H1 (cell line): Measurements from ENCODE around the gene DSG2. TPM values are rescaled to one million over a fixed set of nuclear protein-coding genes. Genes with fewer than 3 reads are reported as not detected.

ENCODE experiments used
- SP4 ChIP-seq: IDR thresholded peaks from 2 replicates; pipeline ENCODE4 v1.6.1; 2012; ENCODE audit warnings: low read length, inconsistent platforms
- polyA plus RNA-seq, 7 experiments: library from polyadenylated mRNA; depleted of rRNA in 3 of 7; stranded (reverse) in 5 of 7; unstranded in 2 of 7; fragments of >200 nt in 5 of 7; fragments of 200-250 nt in 2 of 7; gene quantifications; 1 replicate in 5 of 7; 2 replicates in 1 of 7; 4 replicates in 1 of 7; pipeline versions ENCODE4 v1.2.1 to v1.2.3, GENCODE V29; 2011 to 2013; ENCODE audit warnings: missing spikeins in 2 of 7, mixed read lengths in 2 of 7
- total RNA-seq: library from RNA; stranded (reverse); fragmentation: NEBNext Ultra II Directional; extraction: Animal tissue kit (Norgen Biotek cat#: 25700); gene quantifications from 2 replicates; pipeline ENCODE4 v1.2.1, GENCODE V29; 2021
- TF ChIP-seq, protein P1 (sequence below): fragments of 300-600 bp; sonication (generic); IDR thresholded peaks from 2 replicates; pipeline ENCODE4 v1.7.1; 2012; ENCODE audit warnings: low read length, moderate library complexity, mild to moderate bottlenecking, inconsistent platforms; ENCODE audit not compliant: insufficient replicate concordance

DSG2 gene
- total and polyA plus RNA-seq, 2 of the 8 experiments (the other 6 are each of a cell fraction or from before 2014, with no cell fraction given), result 60.1 to 144 TPM

DNA sequence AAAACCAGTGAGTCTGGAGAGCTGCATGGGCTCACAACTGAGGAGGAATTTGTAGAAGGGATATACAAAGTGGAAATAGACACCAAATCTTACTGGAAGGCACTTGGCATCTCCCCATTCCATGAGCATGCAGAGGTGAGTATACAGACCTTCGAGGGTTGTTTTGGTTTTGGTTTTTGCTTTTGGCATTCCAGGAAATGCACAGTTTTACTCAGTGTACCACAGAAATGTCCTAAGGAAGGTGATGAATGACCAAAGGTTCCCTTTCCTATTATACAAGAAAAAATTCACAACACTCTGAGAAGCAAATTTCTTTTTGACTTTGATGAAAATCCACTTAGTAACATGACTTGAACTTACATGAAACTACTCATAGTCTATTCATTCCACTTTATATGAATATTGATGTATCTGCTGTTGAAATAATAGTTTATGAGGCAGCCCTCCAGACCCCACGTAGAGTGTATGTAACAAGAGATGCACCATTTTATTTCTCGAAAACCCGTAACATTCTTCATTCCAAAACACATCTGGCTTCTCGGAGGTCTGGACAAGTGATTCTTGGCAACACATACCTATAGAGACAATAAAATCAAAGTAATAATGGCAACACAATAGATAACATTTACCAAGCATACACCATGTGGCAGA, 97.3 kb downstream of the DSG2 start (continued):
- TF ChIP-seq, protein P1, sequence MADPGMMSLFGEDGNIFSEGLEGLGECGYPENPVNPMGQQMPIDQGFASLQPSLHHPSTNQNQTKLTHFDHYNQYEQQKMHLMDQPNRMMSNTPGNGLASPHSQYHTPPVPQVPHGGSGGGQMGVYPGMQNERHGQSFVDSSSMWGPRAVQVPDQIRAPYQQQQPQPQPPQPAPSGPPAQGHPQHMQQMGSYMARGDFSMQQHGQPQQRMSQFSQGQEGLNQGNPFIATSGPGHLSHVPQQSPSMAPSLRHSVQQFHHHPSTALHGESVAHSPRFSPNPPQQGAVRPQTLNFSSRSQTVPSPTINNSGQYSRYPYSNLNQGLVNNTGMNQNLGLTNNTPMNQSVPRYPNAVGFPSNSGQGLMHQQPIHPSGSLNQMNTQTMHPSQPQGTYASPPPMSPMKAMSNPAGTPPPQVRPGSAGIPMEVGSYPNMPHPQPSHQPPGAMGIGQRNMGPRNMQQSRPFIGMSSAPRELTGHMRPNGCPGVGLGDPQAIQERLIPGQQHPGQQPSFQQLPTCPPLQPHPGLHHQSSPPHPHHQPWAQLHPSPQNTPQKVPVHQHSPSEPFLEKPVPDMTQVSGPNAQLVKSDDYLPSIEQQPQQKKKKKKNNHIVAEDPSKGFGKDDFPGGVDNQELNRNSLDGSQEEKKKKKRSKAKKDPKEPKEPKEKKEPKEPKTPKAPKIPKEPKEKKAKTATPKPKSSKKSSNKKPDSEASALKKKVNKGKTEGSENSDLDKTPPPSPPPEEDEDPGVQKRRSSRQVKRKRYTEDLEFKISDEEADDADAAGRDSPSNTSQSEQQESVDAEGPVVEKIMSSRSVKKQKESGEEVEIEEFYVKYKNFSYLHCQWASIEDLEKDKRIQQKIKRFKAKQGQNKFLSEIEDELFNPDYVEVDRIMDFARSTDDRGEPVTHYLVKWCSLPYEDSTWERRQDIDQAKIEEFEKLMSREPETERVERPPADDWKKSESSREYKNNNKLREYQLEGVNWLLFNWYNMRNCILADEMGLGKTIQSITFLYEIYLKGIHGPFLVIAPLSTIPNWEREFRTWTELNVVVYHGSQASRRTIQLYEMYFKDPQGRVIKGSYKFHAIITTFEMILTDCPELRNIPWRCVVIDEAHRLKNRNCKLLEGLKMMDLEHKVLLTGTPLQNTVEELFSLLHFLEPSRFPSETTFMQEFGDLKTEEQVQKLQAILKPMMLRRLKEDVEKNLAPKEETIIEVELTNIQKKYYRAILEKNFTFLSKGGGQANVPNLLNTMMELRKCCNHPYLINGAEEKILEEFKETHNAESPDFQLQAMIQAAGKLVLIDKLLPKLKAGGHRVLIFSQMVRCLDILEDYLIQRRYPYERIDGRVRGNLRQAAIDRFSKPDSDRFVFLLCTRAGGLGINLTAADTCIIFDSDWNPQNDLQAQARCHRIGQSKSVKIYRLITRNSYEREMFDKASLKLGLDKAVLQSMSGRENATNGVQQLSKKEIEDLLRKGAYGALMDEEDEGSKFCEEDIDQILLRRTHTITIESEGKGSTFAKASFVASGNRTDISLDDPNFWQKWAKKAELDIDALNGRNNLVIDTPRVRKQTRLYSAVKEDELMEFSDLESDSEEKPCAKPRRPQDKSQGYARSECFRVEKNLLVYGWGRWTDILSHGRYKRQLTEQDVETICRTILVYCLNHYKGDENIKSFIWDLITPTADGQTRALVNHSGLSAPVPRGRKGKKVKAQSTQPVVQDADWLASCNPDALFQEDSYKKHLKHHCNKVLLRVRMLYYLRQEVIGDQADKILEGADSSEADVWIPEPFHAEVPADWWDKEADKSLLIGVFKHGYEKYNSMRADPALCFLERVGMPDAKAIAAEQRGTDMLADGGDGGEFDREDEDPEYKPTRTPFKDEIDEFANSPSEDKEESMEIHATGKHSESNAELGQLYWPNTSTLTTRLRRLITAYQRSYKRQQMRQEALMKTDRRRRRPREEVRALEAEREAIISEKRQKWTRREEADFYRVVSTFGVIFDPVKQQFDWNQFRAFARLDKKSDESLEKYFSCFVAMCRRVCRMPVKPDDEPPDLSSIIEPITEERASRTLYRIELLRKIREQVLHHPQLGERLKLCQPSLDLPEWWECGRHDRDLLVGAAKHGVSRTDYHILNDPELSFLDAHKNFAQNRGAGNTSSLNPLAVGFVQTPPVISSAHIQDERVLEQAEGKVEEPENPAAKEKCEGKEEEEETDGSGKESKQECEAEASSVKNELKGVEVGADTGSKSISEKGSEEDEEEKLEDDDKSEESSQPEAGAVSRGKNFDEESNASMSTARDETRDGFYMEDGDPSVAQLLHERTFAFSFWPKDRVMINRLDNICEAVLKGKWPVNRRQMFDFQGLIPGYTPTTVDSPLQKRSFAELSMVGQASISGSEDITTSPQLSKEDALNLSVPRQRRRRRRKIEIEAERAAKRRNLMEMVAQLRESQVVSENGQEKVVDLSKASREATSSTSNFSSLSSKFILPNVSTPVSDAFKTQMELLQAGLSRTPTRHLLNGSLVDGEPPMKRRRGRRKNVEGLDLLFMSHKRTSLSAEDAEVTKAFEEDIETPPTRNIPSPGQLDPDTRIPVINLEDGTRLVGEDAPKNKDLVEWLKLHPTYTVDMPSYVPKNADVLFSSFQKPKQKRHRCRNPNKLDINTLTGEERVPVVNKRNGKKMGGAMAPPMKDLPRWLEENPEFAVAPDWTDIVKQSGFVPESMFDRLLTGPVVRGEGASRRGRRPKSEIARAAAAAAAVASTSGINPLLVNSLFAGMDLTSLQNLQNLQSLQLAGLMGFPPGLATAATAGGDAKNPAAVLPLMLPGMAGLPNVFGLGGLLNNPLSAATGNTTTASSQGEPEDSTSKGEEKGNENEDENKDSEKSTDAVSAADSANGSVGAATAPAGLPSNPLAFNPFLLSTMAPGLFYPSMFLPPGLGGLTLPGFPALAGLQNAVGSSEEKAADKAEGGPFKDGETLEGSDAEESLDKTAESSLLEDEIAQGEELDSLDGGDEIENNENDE, result no peak
- no peak for TF ChIP-seq SP4
